K562 (cell line): ENCODE measurements around the gene TRMT2A. TPM values are rescaled to one million over a fixed set of nuclear protein-coding genes. Genes with fewer than 3 reads are reported as not detected.

ENCODE experiments used
- ARID4B ChIP-seq: sonication (generic); formaldehyde crosslinking; IDR thresholded peaks from 2 replicates; pipeline ENCODE4 v1.8.0; 2022; ENCODE audit warnings: mild to moderate bottlenecking, missing genetic modification reagents
- ATF1 ChIP-seq, 2 experiments: fragments of 450-650 bp in 1 of 2; IDR thresholded peaks; 2 replicates each; pipeline ENCODE4 v1.6.1; 2016; ENCODE audit warnings: missing compliant biosample characterization in 1 of 2, missing genetic modification characterization in 1 of 2
- C11orf30 ChIP-seq: fragments of 450-650 bp; IDR thresholded peaks from 2 replicates; pipeline ENCODE4 v1.6.1; 2016; ENCODE audit warnings: low read depth, mild to moderate bottlenecking
- CBFA2T3 ChIP-seq: fragments of 450-650 bp; IDR thresholded peaks from 2 replicates; pipeline ENCODE4 v1.6.1; 2017
- CBX1 ChIP-seq: sonication (generic); IDR thresholded peaks from 2 replicates; pipeline ENCODE4 v1.6.1; 2016; ENCODE audit warnings: antibody characterized with exemption, low read depth, mild to moderate bottlenecking
- DDX20 ChIP-seq: fragments of 450-650 bp; IDR thresholded peaks from 2 replicates; pipeline ENCODE4 v1.6.1; 2016; ENCODE audit warnings: missing genetic modification characterization, low read depth, mild to moderate bottlenecking, missing compliant biosample characterization, moderate library complexity
- FOXJ2 ChIP-seq: fragments of 200-800 bp; sonication (Bioruptor generic); IDR thresholded peaks from 2 replicates; pipeline ENCODE4 v1.6.1; 2016; ENCODE audit warnings: missing genetic modification characterization, missing compliant biosample characterization
- HOXB6 ChIP-seq: fragments of 250-450 bp; sonication (Bioruptor Pico); IDR thresholded peaks from 2 replicates; pipeline ENCODE4 v1.5.1; 2022; ENCODE audit warnings: mild to moderate bottlenecking, borderline replicate concordance
- MTF1 ChIP-seq: fragments of 250-450 bp; sonication (Bioruptor Pico); IDR thresholded peaks from 2 replicates; pipeline ENCODE4 v1.9.0; 2021; ENCODE audit warnings: moderate library complexity, mild to moderate bottlenecking, inconsistent platforms, borderline replicate concordance
- NR4A1 ChIP-seq, 2 experiments: fragments of 250-450 bp in 1 of 2; fragments of 450-650 bp in 1 of 2; sonication (Bioruptor Pico) in 1 of 2; IDR thresholded peaks; 2 replicates each; pipeline versions ENCODE4 v1.4.0 to v1.6.1; 2016 to 2020; ENCODE audit warnings: mild to moderate bottlenecking in 2 of 2, missing compliant biosample characterization in 1 of 2, missing genetic modification characterization in 1 of 2, moderate library complexity in 1 of 2
- TBP ChIP-seq: optimal IDR thresholded peaks from 2 replicates; pipeline ENCODE3; 2011; ENCODE audit warnings: low read depth, low read length, improper control_type of control experiment
- U2AF2 ChIP-seq: fragments of 200-400 bp; formaldehyde crosslinking; optimal IDR thresholded peaks from 2 replicates; pipeline ENCODE3; 2017; ENCODE audit warnings: low read depth, mild to moderate bottlenecking, low read length
- ZNF239 ChIP-seq: fragments of 250-450 bp; sonication (Bioruptor Pico); IDR thresholded peaks from 2 replicates; pipeline ENCODE4 v1.4.0; 2020; ENCODE audit warnings: mild to moderate bottlenecking
- ZNF3 ChIP-seq: fragments of 250-450 bp; sonication (Bioruptor Pico); IDR thresholded peaks from 2 replicates; pipeline ENCODE4 v1.5.0; 2021; ENCODE audit warnings: mild to moderate bottlenecking, moderate library complexity
- ZNF354B ChIP-seq: fragments of 250-450 bp; sonication (Bioruptor Pico); IDR thresholded peaks from 2 replicates; pipeline ENCODE4 v1.4.0; 2020
- ZNF407 ChIP-seq: fragments of 450-650 bp; IDR thresholded peaks from 2 replicates; pipeline ENCODE4 v1.6.1; 2016; ENCODE audit warnings: low read depth
- polyA plus RNA-seq, 8 experiments: library from polyadenylated mRNA; depleted of rRNA in 4 of 8; stranded (reverse) in 5 of 8; unstranded in 3 of 8; fragments of >200 nt; fragmentation: Nextera tagmentation in 2 of 8; fragmentation: Illumina TruSeq in 1 of 8; extraction: Ambion mirVana in 2 of 8; extraction: Trizol in 1 of 8; gene quantifications; 2 replicates each; pipeline versions ENCODE4 v1.2.1 to v1.2.3, GENCODE V29; 2011 to 2014; ENCODE audit warnings: inconsistent platforms in 1 of 8, missing spikeins in 1 of 8
- total RNA-seq, 7 experiments: library from RNA; depleted of rRNA in 6 of 7; stranded (reverse); fragments of >200 nt in 6 of 7; fragmentation: Illumina TruSeq in 2 of 7; extraction: Trizol in 2 of 7; gene quantifications; 2 replicates each; pipeline versions ENCODE4 v1.2.1 to v1.2.3, GENCODE V29; 2011 to 2021; ENCODE audit warnings: low replicate concordance in 1 of 7

Gene TRMT2A
- total and polyA plus RNA-seq, 9 of the 15 experiments (the other 6 are each of a cell fraction or from before 2014, with no cell fraction given): 1.6 to 265 (median 140) TPM

- TF ChIP-seq ARID4B (CRISPR knock-in tag): no peak
- TF ChIP-seq MTF1 (CRISPR knock-in tag): no peak
- TF ChIP-seq FOXJ2 (tag): no peak
- TF ChIP-seq CBFA2T3: no peak
- TF ChIP-seq ATF1 (CRISPR knock-in tag; IDR thresholded peaks at IDR 0.05): no peak
- TF ChIP-seq ATF1 (tag; IDR thresholded peaks at IDR 0.05): peak; percentile 100
- peak; percentile 15; the same call in 1 of the 2 replicates for TF ChIP-seq NR4A1 (CRISPR knock-in tag; IDR thresholded peaks at IDR 0.05)
- peak; percentile 97 for TF ChIP-seq NR4A1 (tag; IDR thresholded peaks at IDR 0.05)
- TF ChIP-seq ZNF3: no peak
- peak; percentile 64; the same call in 1 of the 2 replicates for TF ChIP-seq ZNF239
- TF ChIP-seq DDX20 (tag): no peak
- TF ChIP-seq TBP: no peak
- peak; percentile 79; the same call in 1 of the 2 replicates for TF ChIP-seq HOXB6 (CRISPR knock-in tag)
- no peak for TF ChIP-seq U2AF2
- no peak for TF ChIP-seq ZNF354B
- TF ChIP-seq CBX1: no peak
- no peak for TF ChIP-seq ZNF407
- no peak for TF ChIP-seq C11orf30
These were observed at the start of gene TRMT2A (continued) for GRCh38 chr22:20116951-20117632.
